H9 (cell line): Measurements from ENCODE around the gene MEN1. TPM values are rescaled to one million over a fixed set of nuclear protein-coding genes. Genes with fewer than 3 reads are reported as not detected.

ENCODE experiments used
- DNase-seq: peaks from one replicate; pipeline ENCODE4 v3.0.0-alpha.2; 2017
- H2AFZ ChIP-seq: one replicate; pipeline ENCODE4 v1.6.1; 2013; ENCODE audit warnings: mild to moderate bottlenecking, low read length, control low read depth, moderate library complexity
- H2AK5ac ChIP-seq: 2 replicates; pipeline ENCODE4 v1.6.1; 2013; ENCODE audit warnings: low read length, control low read depth, mixed read lengths; ENCODE audit not compliant: insufficient read length
- H2BK120ac ChIP-seq: one replicate; pipeline ENCODE4 v1.6.1; 2013; ENCODE audit warnings: low read depth, mild to moderate bottlenecking, low read length, control low read depth, inconsistent platforms; ENCODE audit not compliant: poor library complexity, severe bottlenecking
- H2BK12ac ChIP-seq: 2 replicates; pipeline ENCODE4 v1.6.1; 2013; ENCODE audit warnings: low read length, control low read depth, mixed read lengths, low read depth; ENCODE audit not compliant: insufficient read length
- H2BK15ac ChIP-seq: 2 replicates; pipeline ENCODE4 v1.6.1; 2013; ENCODE audit warnings: low read depth, low read length, control low read depth
- H2BK20ac ChIP-seq: one replicate; pipeline ENCODE4 v1.6.1; 2013; ENCODE audit warnings: low read depth, mild to moderate bottlenecking, low read length, control low read depth, inconsistent platforms; ENCODE audit not compliant: poor library complexity, severe bottlenecking
- H2BK5ac ChIP-seq: 2 replicates; pipeline ENCODE4 v1.6.1; 2013; ENCODE audit warnings: low read length, control low read depth, mixed read lengths; ENCODE audit not compliant: insufficient read length
- H3K14ac ChIP-seq: 2 replicates; pipeline ENCODE4 v1.6.1; 2013; ENCODE audit warnings: low read length, control low read depth; ENCODE audit not compliant: insufficient read depth
- H3K18ac ChIP-seq: 2 replicates; pipeline ENCODE4 v1.6.1; 2013; ENCODE audit warnings: low read depth, mild to moderate bottlenecking, mixed read lengths, low read length, control low read depth; ENCODE audit not compliant: insufficient read length
- H3K23ac ChIP-seq: 2 replicates; pipeline ENCODE4 v1.6.1; 2013; ENCODE audit warnings: low read length, control low read depth, mixed read lengths, low read depth; ENCODE audit not compliant: insufficient read length
- H3K23me2 ChIP-seq: 2 replicates; pipeline ENCODE4 v1.6.1; 2013; ENCODE audit warnings: low read depth, mild to moderate bottlenecking, mixed read lengths, low read length, control low read depth; ENCODE audit not compliant: insufficient read length, poor library complexity, severe bottlenecking
- H3K27ac ChIP-seq: 2 replicates; pipeline ENCODE4 v1.5.1; 2013; ENCODE audit warnings: low read length, control low read depth, mixed read lengths, low read depth; ENCODE audit not compliant: insufficient read length
- H3K27me3 ChIP-seq: 2 replicates; pipeline ENCODE4 v1.6.1; 2013; ENCODE audit warnings: low read length, control low read depth, inconsistent platforms; ENCODE audit not compliant: insufficient read depth
- H3K4ac ChIP-seq: 2 replicates; pipeline ENCODE4 v1.6.1; 2013; ENCODE audit warnings: low read depth, mild to moderate bottlenecking, control low read depth, inconsistent platforms, low read length, moderate library complexity
- H3K4me1 ChIP-seq: 2 replicates; pipeline ENCODE4 v1.6.1; 2013; ENCODE audit warnings: low read length, control low read depth, inconsistent platforms; ENCODE audit not compliant: insufficient read depth
- H3K4me2 ChIP-seq: 2 replicates; pipeline ENCODE4 v1.6.1; 2013; ENCODE audit warnings: low read length, control low read depth, mixed read lengths; ENCODE audit not compliant: insufficient read length, insufficient read depth
- H3K56ac ChIP-seq: 2 replicates; pipeline ENCODE4 v1.6.1; 2013; ENCODE audit warnings: low read depth, mild to moderate bottlenecking, mixed read lengths, low read length, control low read depth; ENCODE audit not compliant: insufficient read length
- H3K79me1 ChIP-seq: 2 replicates; pipeline ENCODE4 v1.6.1; 2013; ENCODE audit warnings: low read depth, mild to moderate bottlenecking, moderate library complexity, low read length, control low read depth, inconsistent platforms; ENCODE audit not compliant: insufficient read depth, poor library complexity, severe bottlenecking
- H3K79me2 ChIP-seq: 2 replicates; pipeline ENCODE4 v1.6.1; 2013; ENCODE audit warnings: low read length, control low read depth, inconsistent platforms; ENCODE audit not compliant: insufficient read depth
- H3K9ac ChIP-seq: 2 replicates; pipeline ENCODE4 v1.6.1; 2013; ENCODE audit warnings: low read length, control low read depth, mixed read lengths; ENCODE audit not compliant: insufficient read length; ENCODE audit errors: extremely low read depth
- H3K9me3 ChIP-seq: one replicate; pipeline ENCODE4 v1.6.1; 2013; ENCODE audit warnings: low read depth, low read length, inconsistent platforms; ENCODE audit not compliant: control insufficient read depth
- H3T11ph ChIP-seq: one replicate; pipeline ENCODE4 v1.6.1; 2013; ENCODE audit warnings: mild to moderate bottlenecking, low read length, control low read depth, inconsistent platforms
- H4K20me1 ChIP-seq: one replicate; pipeline ENCODE4 v1.6.1; 2013; ENCODE audit not compliant: control insufficient read depth, insufficient read length, insufficient read depth
- H4K5ac ChIP-seq: 2 replicates; pipeline ENCODE4 v1.6.1; 2013; ENCODE audit warnings: low read depth, mild to moderate bottlenecking, mixed read lengths, low read length, control low read depth; ENCODE audit not compliant: insufficient read length
- H4K8ac ChIP-seq: replicated peaks from 2 replicates; pipeline ENCODE4 v1.6.1; 2013; ENCODE audit warnings: low read length, control low read depth, mixed read lengths, low read depth; ENCODE audit not compliant: insufficient read length
- H4K91ac ChIP-seq: 2 replicates; pipeline ENCODE4 v1.6.1; 2013; ENCODE audit warnings: low read depth, mild to moderate bottlenecking, moderate library complexity, mixed read lengths, low read length, control low read depth; ENCODE audit not compliant: insufficient read length
- H3K27ac Mint-ChIP-seq, 3 experiments: 2 replicates in 2 of 3; 3 replicates in 1 of 3; pipeline ENCODE4 v1.8.0; 2020 to 2021; ENCODE audit warnings: mixed read lengths in 3 of 3, mild to moderate bottlenecking in 1 of 3, moderate library complexity in 1 of 3
- H3K27me3 Mint-ChIP-seq: 2 replicates; pipeline ENCODE4 v1.8.0; 2021; ENCODE audit warnings: low read depth, mild to moderate bottlenecking, moderate library complexity, mixed read lengths
- H3K36me3 Mint-ChIP-seq, 3 experiments: 2 replicates in 2 of 3; 3 replicates in 1 of 3; pipeline ENCODE4 v1.8.0; 2020 to 2021; ENCODE audit warnings: low read depth in 3 of 3, mixed read lengths in 3 of 3; ENCODE audit not compliant: insufficient read depth in 1 of 3
- H3K4me1 Mint-ChIP-seq, 2 experiments: 2 replicates each; pipeline ENCODE4 v1.8.0; 2020; ENCODE audit warnings: mixed read lengths in 2 of 2
- H3K4me3 Mint-ChIP-seq, 2 experiments: 2 replicates in 1 of 2; 3 replicates in 1 of 2; pipeline ENCODE4 v1.8.0; 2020 to 2021; ENCODE audit warnings: mild to moderate bottlenecking in 2 of 2, mixed read lengths in 2 of 2, moderate library complexity in 1 of 2
- H3K9me3 Mint-ChIP-seq, 2 experiments: 2 replicates in 1 of 2; 3 replicates in 1 of 2; pipeline ENCODE4 v1.8.0; 2020; ENCODE audit warnings: mild to moderate bottlenecking in 2 of 2, mixed read lengths in 2 of 2, moderate library complexity in 1 of 2
- WGBS: extraction: QIAGEN DNeasy Blood & Tissue Kit; methylation state at CpG from one replicate; pipeline ENCODE4 v1.1.7; 2013; ENCODE audit warnings: missing lambda C conversion rate, low lambda C conversion rate, mixed read lengths; ENCODE audit not compliant: insufficient read length; ENCODE audit errors: extremely low coverage; 5-methylcytosine and 5-hydroxymethylcytosine counted together
- total RNA-seq: library from RNA; stranded (reverse); gene quantifications from 2 replicates; pipeline ENCODE4 v1.2.1, GENCODE V29; 2021
- TF ChIP-seq, protein P1 (sequence below): fragments of 200-600 bp; sonication (generic); conservative IDR thresholded peaks from 3 replicates; pipeline ENCODE4 v1.8.0; 2021; ENCODE audit warnings: antibody characterized with exemption, mild to moderate bottlenecking

MEN1 gene
- total RNA-seq, 1 experiment from 2014 or later, result 49.9 TPM

DNA sequence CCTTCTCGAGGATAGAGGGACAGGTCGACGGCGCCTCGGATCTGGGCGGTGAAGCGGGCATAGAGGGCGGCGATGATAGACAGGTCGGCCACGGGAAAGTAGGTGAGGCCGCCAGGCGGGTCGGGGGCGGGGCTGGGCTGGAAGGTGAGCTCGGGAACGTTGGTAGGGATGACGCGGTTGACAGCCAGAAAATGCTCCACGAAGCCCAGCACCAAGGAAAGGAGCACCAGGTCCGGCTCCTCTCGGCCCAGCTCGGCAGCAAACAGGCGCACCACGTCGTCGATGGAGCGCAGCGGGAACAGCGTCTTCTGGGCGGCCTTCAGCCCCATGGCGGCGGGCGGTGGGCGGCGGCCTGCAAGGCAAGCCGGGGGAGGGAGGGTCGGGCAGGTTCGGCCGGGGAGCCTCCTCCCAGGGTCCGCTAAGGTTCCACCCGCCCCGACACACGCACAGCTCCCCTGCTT lies 540 bp downstream of the MEN1 start:
- peaks cover 6 to 37% (median 27%) of the 10 kb centered on the region in 3 experiments; a peak in 6 of 7 replicates for H3K36me3 Mint-ChIP-seq
- Histone ChIP-seq H4K8ac (no peak overlapping the region), H2BK15ac (no peak overlapping the region), H4K91ac (no peak overlapping the region), H3T11ph (no peak overlapping the region), H2BK5ac (no peak overlapping the region), H3K23me2 (peaks cover 15% of the 10 kb centered on the region), H3K4me1 (no peaks in the 10 kb centered on the region), H3K79me1 (no peaks in the 10 kb centered on the region), H3K9ac (peak overlapping the region; percentile 50), H2BK12ac (no peak overlapping the region), H2BK20ac (no peak overlapping the region), H3K56ac (no peak overlapping the region), H4K20me1 (no peaks in the 10 kb centered on the region), H4K5ac (no peak overlapping the region), H3K9me3 (no peaks in the 10 kb centered on the region), H3K27me3 (no peaks in the 10 kb centered on the region), H3K79me2 (no peaks in the 10 kb centered on the region), H2AFZ (no peak overlapping the region), H3K23ac (no peak overlapping the region), H3K4me2 (peak overlapping the region; percentile 35), H3K4ac (no peak overlapping the region), H3K14ac (no peak overlapping the region; the same call in 1 of the 2 replicates), H3K18ac (no peak overlapping the region), H2BK120ac (no peak overlapping the region), H3K27ac (no peak overlapping the region), H2AK5ac (no peak overlapping the region)
- H3K4me3 Mint-ChIP-seq, result peak overlapping the region; percentile 92 to 96
- H3K27ac Mint-ChIP-seq, result peak overlapping the region in 2 of 3 experiments; percentile 53 to 67; a peak in 3 of 7 replicates
- WGBS, result no CpG with 5 or more reads among the region's 44 CpGs
- TF ChIP-seq, protein P1, sequence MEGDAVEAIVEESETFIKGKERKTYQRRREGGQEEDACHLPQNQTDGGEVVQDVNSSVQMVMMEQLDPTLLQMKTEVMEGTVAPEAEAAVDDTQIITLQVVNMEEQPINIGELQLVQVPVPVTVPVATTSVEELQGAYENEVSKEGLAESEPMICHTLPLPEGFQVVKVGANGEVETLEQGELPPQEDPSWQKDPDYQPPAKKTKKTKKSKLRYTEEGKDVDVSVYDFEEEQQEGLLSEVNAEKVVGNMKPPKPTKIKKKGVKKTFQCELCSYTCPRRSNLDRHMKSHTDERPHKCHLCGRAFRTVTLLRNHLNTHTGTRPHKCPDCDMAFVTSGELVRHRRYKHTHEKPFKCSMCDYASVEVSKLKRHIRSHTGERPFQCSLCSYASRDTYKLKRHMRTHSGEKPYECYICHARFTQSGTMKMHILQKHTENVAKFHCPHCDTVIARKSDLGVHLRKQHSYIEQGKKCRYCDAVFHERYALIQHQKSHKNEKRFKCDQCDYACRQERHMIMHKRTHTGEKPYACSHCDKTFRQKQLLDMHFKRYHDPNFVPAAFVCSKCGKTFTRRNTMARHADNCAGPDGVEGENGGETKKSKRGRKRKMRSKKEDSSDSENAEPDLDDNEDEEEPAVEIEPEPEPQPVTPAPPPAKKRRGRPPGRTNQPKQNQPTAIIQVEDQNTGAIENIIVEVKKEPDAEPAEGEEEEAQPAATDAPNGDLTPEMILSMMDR, result no peak
- H3K9me3 Mint-ChIP-seq, result no peaks in the 10 kb centered on the region; a peak in 1 of 5 replicates
- H3K4me1 Mint-ChIP-seq, result peaks cover 6 to 7% of the 10 kb centered on the region in 2 experiments; a peak in 3 of 4 replicates
- H3K27me3 Mint-ChIP-seq, result no peaks in the 10 kb centered on the region; the same call in 1 of the 2 replicates
- DNase-seq, result peak; percentile 77
